ENCODE results near the gene KIRREL3. TPM values are rescaled to one million over a fixed set of nuclear protein-coding genes. Genes with fewer than 3 reads are reported as not detected.

Gene KIRREL3
- total and polyA plus RNA-seq, 2 donors (not counting 3 experiments of a cell fraction or from before 2014, with no cell fraction given) = not detected

DNA sequence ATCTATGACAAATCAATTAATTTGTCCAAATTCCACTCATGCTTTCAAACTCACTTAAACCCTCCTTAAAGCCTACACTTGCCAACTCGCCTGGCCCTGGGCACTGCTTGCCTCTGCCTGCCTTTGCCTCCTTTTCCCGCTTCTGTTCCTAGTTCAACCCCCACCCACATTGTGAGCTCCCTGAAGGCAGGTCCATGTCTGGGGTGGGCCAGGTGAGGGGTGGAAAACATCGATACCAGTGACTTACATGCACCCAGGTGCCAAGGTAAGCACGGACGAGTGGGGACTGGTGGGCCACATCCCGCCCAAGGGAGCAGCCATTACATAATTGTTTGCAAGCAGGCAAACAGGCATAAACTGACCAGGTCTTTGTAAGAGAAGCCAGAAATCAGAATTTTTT, 498.9 kb downstream of the KIRREL3 start:
- dilution Hi-C loops (cut with MboI; ENCODE audit: extremely low pct_ligation_motif_present, low sequenced_read_pairs) (no loop called here), intact Hi-C loops (cut with micrococcal nuclease) (no loop called here)
- H4K20me1 ChIP-seq (replicated peaks; ENCODE audit: control insufficient read depth, extremely low read depth, insufficient read depth, low read length) = no peaks in the 10 kb centered on the region
- H3K9me3 ChIP-seq (replicated peaks; ENCODE audit: control insufficient read depth, insufficient read depth, low read length) = no peaks in the 10 kb centered on the region
- BruUV-seq (replicated peaks) = no TSS peak
- H3K4me3 ChIP-seq (replicated peaks in 1 of 3; ENCODE audit: insufficient read depth in 1 of 3, low read depth in 1 of 3, low read length in 3 of 3) = no peak overlapping the region
- no peak overlapping the region for H3K4me2 ChIP-seq (ENCODE audit: insufficient read depth, low read length)
- DNase-seq (ENCODE audit: low read depth, low spot score) (no peak), FAIRE-seq (no peak)
- no peak overlapping the region for H3K27ac ChIP-seq (ENCODE audit: insufficient read depth, low read depth, low read length)
- no peaks in the 10 kb centered on the region for H3K27me3 ChIP-seq (ENCODE audit: control insufficient read depth in 2 of 2, insufficient read depth in 2 of 2, low read length in 2 of 2)
- no peaks in the 10 kb centered on the region for H3K36me3 ChIP-seq (ENCODE audit: control insufficient read depth in 2 of 2, extremely low read depth in 1 of 2, insufficient read depth in 2 of 2, low read length in 2 of 2)
- CTCF ChIA-PET = interaction anchor here (2.6 kb wide), 1 partner anchor 21 kb away, joined by 14 read pairs; no protein-coding TSS in a partner anchor
- no peaks in the 10 kb centered on the region for H3K79me2 ChIP-seq (ENCODE audit: control insufficient read depth, insufficient read depth, low read length)
- no peaks in the 10 kb centered on the region for H3K9me1 ChIP-seq (replicated peaks; ENCODE audit: control insufficient read depth, extremely low read depth, insufficient read depth, low read length)
- no peak overlapping the region for H2AFZ ChIP-seq (ENCODE audit: low read depth, low read length)
- POLR2A ChIA-PET = no interaction called here
- no peak overlapping the region for H3K9ac ChIP-seq (replicated peaks; ENCODE audit: extremely low read depth, insufficient read depth, low read length)
- no peaks in the 10 kb centered on the region for H3K4me1 ChIP-seq (ENCODE audit: control insufficient read depth, extremely low read depth, insufficient read depth, low read length)
- TF ChIP-seq FOS (IDR thresholded peaks at IDR 0.05; ENCODE audit: borderline replicate concordance, insufficient read depth, low read length) (no peak), JUN (IDR thresholded peaks at IDR 0.05; ENCODE audit: borderline replicate concordance, insufficient read depth, insufficient read length, low read depth) (no peak), GATA2 (IDR thresholded peaks at IDR 0.05; ENCODE audit: insufficient read depth, insufficient read length, low read depth, low read length) (no peak), MYC (IDR thresholded peaks at IDR 0.05; ENCODE audit: low read depth, low read length) (no peak), POLR2A (IDR thresholded peaks at IDR 0.05; ENCODE audit: low read depth, low read length) (no peak), CTCF (IDR thresholded peaks at IDR 0.05; ENCODE audit: extremely low read depth in 1 of 2, insufficient read depth in 1 of 2, low read depth in 1 of 2, low read length in 2 of 2) (no peak), POLR2AphosphoS5 (IDR thresholded peaks at IDR 0.05; ENCODE audit: insufficient read depth, low read depth, low read length) (no peak), MAX (IDR thresholded peaks at IDR 0.05; ENCODE audit: insufficient read depth, insufficient read length) (no peak), EZH2 (IDR thresholded peaks at IDR 0.05; ENCODE audit: borderline replicate concordance, low read depth, low read length, severe bottlenecking) (no peak)

All from endothelial cell of umbilical vein (primary cell).